Suprapubic skin (tissue), 4 donors: ENCODE results near the gene AGAP3.

Source experiments
- CTCF ChIP-seq, 2 donors: fragments of 200-600 bp in 1 of 2; fragments of 450-650 bp in 1 of 2; sonication (generic) in 1 of 2; IDR thresholded peaks; one replicate each; pipeline ENCODE4 v1.5.1; 2016 to 2019; ENCODE audit warnings: antibody characterized with exemption in 2 of 2, mild to moderate bottlenecking in 1 of 2, moderate library complexity in 1 of 2
- POLR2A ChIP-seq, 2 donors: fragments of 450-650 bp; IDR thresholded peaks; one replicate each; pipeline ENCODE4 v1.6.1; 2017; ENCODE audit warnings: antibody characterized with exemption in 2 of 2, mild to moderate bottlenecking in 2 of 2, moderate library complexity in 2 of 2
- POLR2AphosphoS5 ChIP-seq, 3 donors: sonication (generic); formaldehyde crosslinking; IDR thresholded peaks; one replicate each; pipeline ENCODE4 v1.6.1; 2017; ENCODE audit warnings: antibody characterized with exemption in 3 of 3

- TF ChIP-seq CTCF (IDR thresholded peaks at IDR 0.05) (no peak), POLR2A (IDR thresholded peaks at IDR 0.05) (no peak), POLR2AphosphoS5 (IDR thresholded peaks at IDR 0.05) (no peak)
Measured at GRCh38 chr7:151114151-151115090, 28.1 kb downstream of the AGAP3 start.
